Liver (tissue), 9 donors: ENCODE measurements around the gene RRM2. TPM values are rescaled to one million over a fixed set of nuclear protein-coding genes. Genes with fewer than 3 reads are reported as not detected.

ENCODE experiments used
- DNase-seq: peaks from one replicate; pipeline ENCODE4 v3.0.0-alpha.2; 2017; ENCODE audit warnings: low spot score
- H3K27ac ChIP-seq, 2 donors: one replicate each; pipeline ENCODE4 v1.7.0; 2013; ENCODE audit warnings: inconsistent platforms in 2 of 2, low read length in 2 of 2, control low read depth in 1 of 2, low read depth in 1 of 2, mild to moderate bottlenecking in 1 of 2
- H3K27me3 ChIP-seq, 4 donors: one replicate each; pipeline versions ENCODE4 v1.6.1 to v1.7.0; 2013; ENCODE audit warnings: low read length in 3 of 4, inconsistent platforms in 1 of 4, mild to moderate bottlenecking in 1 of 4, moderate library complexity in 1 of 4; ENCODE audit not compliant: control insufficient read depth in 4 of 4, insufficient read depth in 4 of 4
- H3K36me3 ChIP-seq, 4 donors: one replicate each; pipeline versions ENCODE4 v1.6.1 to v1.7.0; 2013; ENCODE audit warnings: low read length in 3 of 4, mild to moderate bottlenecking in 3 of 4, low read depth in 1 of 4, moderate library complexity in 1 of 4; ENCODE audit not compliant: control insufficient read depth in 4 of 4, insufficient read depth in 3 of 4
- H3K4me1 ChIP-seq, 4 donors: one replicate each; pipeline versions ENCODE4 v1.6.1 to v1.7.0; 2013; ENCODE audit warnings: low read length in 3 of 4, mild to moderate bottlenecking in 3 of 4, moderate library complexity in 1 of 4; ENCODE audit not compliant: control insufficient read depth in 4 of 4, insufficient read depth in 4 of 4
- H3K4me3 ChIP-seq, 3 donors: one replicate each; pipeline versions ENCODE4 v1.6.1 to v1.7.0; 2013; ENCODE audit warnings: low read length in 3 of 3, control low read depth in 1 of 3, low read depth in 1 of 3, mild to moderate bottlenecking in 1 of 3
- H3K9ac ChIP-seq, 2 donors: one replicate each; pipeline ENCODE4 v1.7.0; 2013; ENCODE audit warnings: low read length in 2 of 2, mild to moderate bottlenecking in 2 of 2, moderate library complexity in 2 of 2, control low read depth in 1 of 2, low read depth in 1 of 2
- H3K9me3 ChIP-seq, 4 donors: one replicate each; pipeline versions ENCODE4 v1.6.1 to v1.7.0; 2013; ENCODE audit warnings: low read length in 3 of 4; ENCODE audit not compliant: control insufficient read depth in 4 of 4
- ATF3 ChIP-seq: IDR thresholded peaks from 2 replicates; pipeline ENCODE4 v1.6.1; 2016; ENCODE audit warnings: antibody characterized with exemption
- EGR1 ChIP-seq, 2 donors: IDR thresholded peaks; 2 replicates each; pipeline ENCODE4 v1.6.1; 2016 to 2018; ENCODE audit warnings: antibody characterized with exemption in 2 of 2, low read depth in 2 of 2
- FOXA1 ChIP-seq: IDR thresholded peaks from 2 replicates; pipeline ENCODE4 v1.6.1; 2016; ENCODE audit warnings: antibody characterized with exemption
- FOXA2 ChIP-seq: IDR thresholded peaks from 2 replicates; pipeline ENCODE4 v1.6.1; 2016; ENCODE audit warnings: antibody characterized with exemption
- GABPA ChIP-seq, 2 donors: IDR thresholded peaks in 1 of 2; conservative IDR thresholded peaks in 1 of 2; 2 replicates each; pipeline ENCODE4 v1.6.1; 2016; ENCODE audit warnings: antibody characterized with exemption in 2 of 2, mild to moderate bottlenecking in 1 of 2, moderate library complexity in 1 of 2
- HNF4A ChIP-seq, 2 donors: conservative IDR thresholded peaks; 2 replicates each; pipeline ENCODE4 v1.6.1; 2016; ENCODE audit warnings: antibody characterized with exemption in 2 of 2, mild to moderate bottlenecking in 2 of 2
- HNF4G ChIP-seq: IDR thresholded peaks from 2 replicates; pipeline ENCODE4 v1.6.1; 2016; ENCODE audit warnings: antibody characterized with exemption
- JUND ChIP-seq, 2 donors: IDR thresholded peaks; 2 replicates each; pipeline ENCODE4 v1.6.1; 2016; ENCODE audit warnings: antibody characterized with exemption in 2 of 2
- MAX ChIP-seq: IDR thresholded peaks from 2 replicates; pipeline ENCODE4 v1.6.1; 2016; ENCODE audit warnings: antibody characterized with exemption
- NR2F2 ChIP-seq: IDR thresholded peaks from 2 replicates; pipeline ENCODE4 v1.6.1; 2016; ENCODE audit warnings: antibody characterized with exemption
- RAD21 ChIP-seq, 2 donors: IDR thresholded peaks; 2 replicates each; pipeline ENCODE4 v1.6.1; 2016; ENCODE audit warnings: antibody characterized with exemption in 2 of 2, mild to moderate bottlenecking in 2 of 2
- REST ChIP-seq: IDR thresholded peaks from 2 replicates; pipeline ENCODE4 v1.6.1; 2016; ENCODE audit warnings: antibody characterized with exemption, mild to moderate bottlenecking
- RXRA ChIP-seq, 2 donors: IDR thresholded peaks; 2 replicates each; pipeline ENCODE4 v1.6.1; 2017 to 2018; ENCODE audit warnings: antibody characterized with exemption in 2 of 2, mild to moderate bottlenecking in 1 of 2
- SP1 ChIP-seq: IDR thresholded peaks from 2 replicates; pipeline ENCODE4 v1.6.1; 2018; ENCODE audit warnings: antibody characterized with exemption, mild to moderate bottlenecking
- TAF1 ChIP-seq: conservative IDR thresholded peaks from 2 replicates; pipeline ENCODE4 v1.6.1; 2016; ENCODE audit warnings: antibody characterized with exemption, mild to moderate bottlenecking
- YY1 ChIP-seq: IDR thresholded peaks from 2 replicates; pipeline ENCODE4 v1.6.1; 2016; ENCODE audit warnings: antibody characterized with exemption, mild to moderate bottlenecking
- ZBTB33 ChIP-seq: IDR thresholded peaks from 2 replicates; pipeline ENCODE4 v1.6.1; 2016; ENCODE audit warnings: antibody characterized with exemption
- WGBS: extraction: QIAGEN DNeasy Blood & Tissue Kit; methylation state at CpG from one replicate; pipeline ENCODE4 v1.1.7; 2013; 5-methylcytosine and 5-hydroxymethylcytosine counted together
- polyA plus RNA-seq, 2 donors: library from polyadenylated mRNA; stranded (reverse) in 1 of 2; unstranded in 1 of 2; fragments of 200-250 nt in 1 of 2; fragments of >200 nt in 1 of 2; fragmentation: Nextera tagmentation in 1 of 2; extraction: Ambion mirVana in 1 of 2; gene quantifications; one replicate each; pipeline versions ENCODE4 v1.2.1 to v1.2.3, GENCODE V29; 2013 to 2015
- total RNA-seq, 2 donors: library from RNA; depleted of rRNA; stranded (reverse); fragments of >200 nt; gene quantifications; one replicate each; pipeline ENCODE4 v1.2.3, GENCODE V29; 2014
- TF ChIP-seq, protein P1 (sequence below): fragments of 150-350 bp; IDR thresholded peaks from 2 replicates; pipeline ENCODE4 v1.5.1; 2017; ENCODE audit warnings: improper control_type of control experiment, low read depth, low read length; ENCODE audit not compliant: missing input control
- donor health status: healthy.
- donor health status: healthy.
- donor health status: healthy.
- donor health status: healthy.
- donor health status: healthy.

Gene RRM2
- total and polyA plus RNA-seq, 4 donors: 3.9 to 124 (median 18.5) TPM

GRCh38 chr2:10145519-10146357 lies 23.2 kb downstream of the RRM2 start:
- Histone ChIP-seq H3K27ac (no peak overlapping the region), H3K36me3 (peaks cover 0 to 2% (median 0%) of the 10 kb centered on the region in 4 donors), H3K27me3 (no peaks in the 10 kb centered on the region), H3K4me3 (no peak overlapping the region), H3K9me3 (no peaks in the 10 kb centered on the region), H3K4me1 (peaks cover 0 to 4% (median 0%) of the 10 kb centered on the region in 4 donors), H3K9ac (no peak overlapping the region)
- TF ChIP-seq, protein P1, sequence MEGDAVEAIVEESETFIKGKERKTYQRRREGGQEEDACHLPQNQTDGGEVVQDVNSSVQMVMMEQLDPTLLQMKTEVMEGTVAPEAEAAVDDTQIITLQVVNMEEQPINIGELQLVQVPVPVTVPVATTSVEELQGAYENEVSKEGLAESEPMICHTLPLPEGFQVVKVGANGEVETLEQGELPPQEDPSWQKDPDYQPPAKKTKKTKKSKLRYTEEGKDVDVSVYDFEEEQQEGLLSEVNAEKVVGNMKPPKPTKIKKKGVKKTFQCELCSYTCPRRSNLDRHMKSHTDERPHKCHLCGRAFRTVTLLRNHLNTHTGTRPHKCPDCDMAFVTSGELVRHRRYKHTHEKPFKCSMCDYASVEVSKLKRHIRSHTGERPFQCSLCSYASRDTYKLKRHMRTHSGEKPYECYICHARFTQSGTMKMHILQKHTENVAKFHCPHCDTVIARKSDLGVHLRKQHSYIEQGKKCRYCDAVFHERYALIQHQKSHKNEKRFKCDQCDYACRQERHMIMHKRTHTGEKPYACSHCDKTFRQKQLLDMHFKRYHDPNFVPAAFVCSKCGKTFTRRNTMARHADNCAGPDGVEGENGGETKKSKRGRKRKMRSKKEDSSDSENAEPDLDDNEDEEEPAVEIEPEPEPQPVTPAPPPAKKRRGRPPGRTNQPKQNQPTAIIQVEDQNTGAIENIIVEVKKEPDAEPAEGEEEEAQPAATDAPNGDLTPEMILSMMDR: no peak
- TF ChIP-seq FOXA2: no peak
- TF ChIP-seq ZBTB33: no peak
- no peak for TF ChIP-seq ATF3
- no peak for TF ChIP-seq TAF1
- no peak for TF ChIP-seq GABPA (IDR thresholded peaks at IDR 0.05 in 1 of 2, conservative IDR thresholded peaks at IDR 0.05 in 1 of 2)
- no peak for TF ChIP-seq REST
- no peak for TF ChIP-seq MAX
- TF ChIP-seq JUND (IDR thresholded peaks at IDR 0.05): no peak
- no peak for TF ChIP-seq SP1
- no peak for TF ChIP-seq HNF4G
- TF ChIP-seq HNF4A (conservative IDR thresholded peaks at IDR 0.05): no peak
- TF ChIP-seq FOXA1: no peak
- no peak for TF ChIP-seq NR2F2
- TF ChIP-seq EGR1 (IDR thresholded peaks at IDR 0.05; ENCODE audit: low read depth in 2 of 2): no peak
- TF ChIP-seq YY1: no peak
- TF ChIP-seq RXRA (IDR thresholded peaks at IDR 0.05): no peak
- TF ChIP-seq RAD21 (IDR thresholded peaks at IDR 0.05): no peak
- WGBS: 89% methylated on average over 13 of the region's 13 CpGs
- no peak for DNase-seq
